Activated B cell treated with CpG ODN at 0.5 μM for 24 hours (primary cell): Measurements from ENCODE around the gene TSPEAR. TPM values are rescaled to one million over a fixed set of nuclear protein-coding genes. Genes with fewer than 3 reads are reported as not detected.
A peak's percentile ranks its signal among the peaks of the same experiment; 100 is the strongest.

Source experiments
- ATAC-seq: fragments of 200-7000 bp; cut with Tn5 transposase; one replicate; pipeline ENCODE4 v1.10.0; 2021; ENCODE audit warnings: low read depth, mild to moderate bottlenecking, moderate library complexity
- CTCF ChIA-PET: fragments of 350-600 bp; sonication (Branson Sonifier 250); formaldehyde crosslinking; loops from one replicate; lab custom pipeline; 2021; ENCODE audit warnings: antibody characterized with exemption; lab: Charles Lee
- POLR2A ChIA-PET: fragments of 350-600 bp; sonication (Branson Sonifier 250); formaldehyde crosslinking; loops from one replicate; lab custom pipeline; 2021; ENCODE audit warnings: antibody characterized with exemption; lab: Charles Lee
- DNase-seq: peaks from one replicate; pipeline ENCODE4 v3.0.0; 2022
- H3K27ac Mint-ChIP-seq: one replicate; pipeline ENCODE4 v1.8.0; 2020; ENCODE audit warnings: mixed read lengths
- H3K27me3 Mint-ChIP-seq: one replicate; pipeline ENCODE4 v1.8.0; 2021; ENCODE audit warnings: mixed read lengths
- H3K36me3 Mint-ChIP-seq: one replicate; pipeline ENCODE4 v1.8.0; 2021; ENCODE audit warnings: low read depth, mixed read lengths
- H3K4me1 Mint-ChIP-seq: one replicate; pipeline ENCODE4 v1.8.0; 2021; ENCODE audit warnings: mixed read lengths
- H3K4me3 Mint-ChIP-seq: one replicate; pipeline ENCODE4 v1.8.0; 2020; ENCODE audit warnings: mild to moderate bottlenecking, mixed read lengths
- H3K9me3 Mint-ChIP-seq: one replicate; pipeline ENCODE4 v1.8.0; 2020; ENCODE audit warnings: mixed read lengths
- intact Hi-C: fragments of 100-400 bp; cut with micrococcal nuclease; formaldehyde crosslinking; loops from one replicate; pipeline ENCODE4 v1.15.1; 2024
- total RNA-seq: library from RNA; stranded (reverse); gene quantifications from 2 replicates; pipeline ENCODE4 v1.2.3, GENCODE V29; 2022
- TF ChIP-seq, protein P1 (sequence below): fragments of 200-600 bp; IDR thresholded peaks from one replicate; pipeline ENCODE4 v1.8.0; 2022; ENCODE audit warnings: antibody characterized with exemption, mild to moderate bottlenecking

TSPEAR gene
- total RNA-seq, 1 donor from 2014 or later, result not detected

DNA sequence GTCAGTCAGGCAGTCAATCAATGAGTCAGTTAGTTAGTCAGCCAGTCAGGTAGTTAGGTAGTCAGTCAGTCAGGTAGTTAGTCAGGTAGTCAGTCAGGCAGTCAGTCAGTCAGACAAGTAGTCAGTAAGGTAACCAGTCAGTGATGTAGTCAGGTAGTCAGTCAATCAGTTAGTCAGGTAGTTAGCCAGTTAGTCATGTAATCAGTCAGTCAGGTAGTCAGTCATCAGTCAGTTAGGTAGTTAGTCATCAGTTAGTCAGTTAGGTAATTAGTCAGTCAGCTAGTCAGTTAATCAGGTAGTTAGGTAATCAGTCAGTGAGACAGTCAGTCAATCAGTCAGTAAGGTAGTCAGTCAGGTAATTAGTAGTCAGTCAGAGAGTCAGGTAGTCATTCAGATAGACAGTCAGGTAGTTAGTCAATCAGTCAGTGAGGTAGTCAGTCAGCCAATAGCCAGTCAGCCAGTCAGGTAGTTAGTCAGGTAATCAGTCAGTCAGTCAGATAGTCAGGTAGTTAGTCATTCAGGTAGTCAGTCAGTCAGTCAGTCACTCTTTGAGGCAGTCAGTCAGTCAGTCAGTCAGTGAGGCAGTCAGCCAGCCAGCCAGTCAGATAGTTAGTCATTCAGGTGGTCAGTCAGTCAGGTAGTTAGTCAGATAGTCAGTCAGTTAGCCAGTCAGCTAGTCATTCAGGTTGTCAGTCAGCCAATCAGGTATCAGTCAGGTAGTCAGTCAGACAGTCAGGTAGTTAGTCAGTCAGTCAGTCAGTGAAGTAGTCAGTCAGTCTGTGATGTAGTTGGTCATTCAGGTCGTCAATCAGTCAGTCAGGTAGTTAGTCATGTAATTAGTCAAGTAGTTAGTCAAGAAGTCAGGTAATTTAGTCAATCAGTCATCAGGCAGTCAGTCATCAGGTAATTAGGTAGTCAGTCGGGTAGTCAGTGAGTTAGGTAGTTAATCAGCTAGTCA lies 186.7 kb downstream of the TSPEAR start:
- ChIA-PET CTCF (no interaction called here), POLR2A (no interaction called here)
- no peaks in the 10 kb centered on the region for H3K4me1 Mint-ChIP-seq
- no peak for DNase-seq
- H3K9me3 Mint-ChIP-seq, result no peaks in the 10 kb centered on the region
- TF ChIP-seq, protein P1, sequence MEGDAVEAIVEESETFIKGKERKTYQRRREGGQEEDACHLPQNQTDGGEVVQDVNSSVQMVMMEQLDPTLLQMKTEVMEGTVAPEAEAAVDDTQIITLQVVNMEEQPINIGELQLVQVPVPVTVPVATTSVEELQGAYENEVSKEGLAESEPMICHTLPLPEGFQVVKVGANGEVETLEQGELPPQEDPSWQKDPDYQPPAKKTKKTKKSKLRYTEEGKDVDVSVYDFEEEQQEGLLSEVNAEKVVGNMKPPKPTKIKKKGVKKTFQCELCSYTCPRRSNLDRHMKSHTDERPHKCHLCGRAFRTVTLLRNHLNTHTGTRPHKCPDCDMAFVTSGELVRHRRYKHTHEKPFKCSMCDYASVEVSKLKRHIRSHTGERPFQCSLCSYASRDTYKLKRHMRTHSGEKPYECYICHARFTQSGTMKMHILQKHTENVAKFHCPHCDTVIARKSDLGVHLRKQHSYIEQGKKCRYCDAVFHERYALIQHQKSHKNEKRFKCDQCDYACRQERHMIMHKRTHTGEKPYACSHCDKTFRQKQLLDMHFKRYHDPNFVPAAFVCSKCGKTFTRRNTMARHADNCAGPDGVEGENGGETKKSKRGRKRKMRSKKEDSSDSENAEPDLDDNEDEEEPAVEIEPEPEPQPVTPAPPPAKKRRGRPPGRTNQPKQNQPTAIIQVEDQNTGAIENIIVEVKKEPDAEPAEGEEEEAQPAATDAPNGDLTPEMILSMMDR, result no peak
- no peak overlapping the region for H3K4me3 Mint-ChIP-seq
- H3K27me3 Mint-ChIP-seq, result no peaks in the 10 kb centered on the region
- intact Hi-C loops, result no loop called here
- H3K36me3 Mint-ChIP-seq, result no peaks in the 10 kb centered on the region
- no peak overlapping the region for H3K27ac Mint-ChIP-seq
- no peak for ATAC-seq

GRCh38 chr21:44523567-44524413 lies 187.6 kb downstream of the TSPEAR start:
- DNase-seq (no peak), ATAC-seq (no peak)
- intact Hi-C loops, result no loop called here
- ChIA-PET CTCF (no interaction called here), POLR2A (no interaction called here)
- TF ChIP-seq, protein P1, result no peak
- no peaks in the 10 kb centered on the region for H3K4me1 Mint-ChIP-seq
- H3K4me3 Mint-ChIP-seq, result no peak overlapping the region
- H3K9me3 Mint-ChIP-seq, result no peaks in the 10 kb centered on the region
- H3K36me3 Mint-ChIP-seq, result no peaks in the 10 kb centered on the region
- H3K27ac Mint-ChIP-seq, result no peak overlapping the region
- H3K27me3 Mint-ChIP-seq, result no peaks in the 10 kb centered on the region

GRCh38 chr21:44522753-44523204 lies 188.6 kb downstream of the TSPEAR start:
- no peaks in the 10 kb centered on the region for H3K27me3 Mint-ChIP-seq
- H3K4me1 Mint-ChIP-seq, result no peaks in the 10 kb centered on the region
- ATAC-seq, result no peak
- no peak overlapping the region for H3K4me3 Mint-ChIP-seq
- H3K9me3 Mint-ChIP-seq, result no peaks in the 10 kb centered on the region
- intact Hi-C loops, result no loop called here
- ChIA-PET CTCF (no interaction called here), POLR2A (no interaction called here)
- peak; percentile 4 for DNase-seq
- TF ChIP-seq, protein P1, result no peak
- no peaks in the 10 kb centered on the region for H3K36me3 Mint-ChIP-seq
- no peak overlapping the region for H3K27ac Mint-ChIP-seq

DNA sequence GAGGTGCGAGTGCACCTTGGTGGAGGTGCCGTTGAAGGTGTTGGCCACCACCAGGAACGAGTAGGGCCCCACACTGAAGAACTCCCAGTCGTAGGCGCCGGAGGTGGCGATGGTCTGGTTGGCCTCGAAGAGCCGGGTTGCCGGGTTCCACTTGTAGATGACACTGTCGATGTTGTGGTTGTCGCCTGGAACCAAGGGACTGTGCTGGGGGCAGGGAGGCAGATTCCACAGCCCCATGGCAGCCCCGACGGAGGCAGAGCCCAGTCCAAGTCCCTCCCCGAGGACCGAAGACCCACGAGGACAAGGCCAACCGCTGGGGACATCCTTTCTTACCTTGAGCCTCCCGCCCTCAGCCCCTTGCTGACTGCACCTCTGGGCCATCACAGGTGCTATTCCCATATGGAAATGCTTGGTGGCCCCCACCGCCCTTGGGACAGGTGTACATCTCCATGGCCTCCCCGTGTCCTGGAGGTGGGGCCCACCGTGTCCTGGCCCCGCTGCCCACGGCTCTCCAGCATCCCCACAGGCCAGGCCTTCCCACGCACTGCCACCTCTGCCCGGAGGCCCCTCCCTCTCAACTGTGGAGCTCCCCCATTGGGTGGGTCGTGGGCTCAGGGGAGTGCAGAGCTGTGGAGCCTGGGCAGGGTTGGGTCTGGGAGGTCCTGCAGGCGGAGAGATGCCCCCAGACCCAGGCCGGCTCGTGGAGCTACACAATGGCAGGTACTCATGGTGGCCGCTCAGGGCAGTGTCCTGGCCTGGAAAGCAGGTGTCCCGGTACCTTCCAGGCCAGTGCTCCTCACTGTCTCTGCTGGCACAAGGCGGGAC lies 189.2 kb downstream of the TSPEAR start:
- ATAC-seq (no peak), DNase-seq (peak; percentile 9)
- intact Hi-C loops, result no loop called here
- ChIA-PET CTCF (no interaction called here), POLR2A (no interaction called here)
- TF ChIP-seq, protein P1, result no peak
- Mint-ChIP-seq H3K27ac (no peak overlapping the region), H3K27me3 (no peaks in the 10 kb centered on the region), H3K36me3 (no peaks in the 10 kb centered on the region), H3K4me3 (no peak overlapping the region), H3K4me1 (no peaks in the 10 kb centered on the region), H3K9me3 (no peaks in the 10 kb centered on the region)
